Keratinocyte (primary cell): Measurements from ENCODE around the gene MEGF8.

Source experiments
- EZH2 ChIP-seq: IDR thresholded peaks from one replicate; pipeline ENCODE4 v1.6.1; 2012; ENCODE audit warnings: inconsistent platforms, mild to moderate bottlenecking, low read length, moderate library complexity
- TF ChIP-seq, protein P1 (sequence below), 3 experiments: IDR thresholded peaks in 1 of 3; conservative IDR thresholded peaks in 1 of 3; optimal IDR thresholded peaks in 1 of 3; 2 replicates in 2 of 3; 3 replicates in 1 of 3; pipeline versions ENCODE3 to v1.5.1; 2011; ENCODE audit warnings: low read length in 3 of 3, mild to moderate bottlenecking in 3 of 3, moderate library complexity in 2 of 3, control low read depth in 1 of 3, inconsistent platforms in 1 of 3; ENCODE audit not compliant: insufficient read depth in 2 of 3; ENCODE audit errors: extremely low read depth in 1 of 3

DNA sequence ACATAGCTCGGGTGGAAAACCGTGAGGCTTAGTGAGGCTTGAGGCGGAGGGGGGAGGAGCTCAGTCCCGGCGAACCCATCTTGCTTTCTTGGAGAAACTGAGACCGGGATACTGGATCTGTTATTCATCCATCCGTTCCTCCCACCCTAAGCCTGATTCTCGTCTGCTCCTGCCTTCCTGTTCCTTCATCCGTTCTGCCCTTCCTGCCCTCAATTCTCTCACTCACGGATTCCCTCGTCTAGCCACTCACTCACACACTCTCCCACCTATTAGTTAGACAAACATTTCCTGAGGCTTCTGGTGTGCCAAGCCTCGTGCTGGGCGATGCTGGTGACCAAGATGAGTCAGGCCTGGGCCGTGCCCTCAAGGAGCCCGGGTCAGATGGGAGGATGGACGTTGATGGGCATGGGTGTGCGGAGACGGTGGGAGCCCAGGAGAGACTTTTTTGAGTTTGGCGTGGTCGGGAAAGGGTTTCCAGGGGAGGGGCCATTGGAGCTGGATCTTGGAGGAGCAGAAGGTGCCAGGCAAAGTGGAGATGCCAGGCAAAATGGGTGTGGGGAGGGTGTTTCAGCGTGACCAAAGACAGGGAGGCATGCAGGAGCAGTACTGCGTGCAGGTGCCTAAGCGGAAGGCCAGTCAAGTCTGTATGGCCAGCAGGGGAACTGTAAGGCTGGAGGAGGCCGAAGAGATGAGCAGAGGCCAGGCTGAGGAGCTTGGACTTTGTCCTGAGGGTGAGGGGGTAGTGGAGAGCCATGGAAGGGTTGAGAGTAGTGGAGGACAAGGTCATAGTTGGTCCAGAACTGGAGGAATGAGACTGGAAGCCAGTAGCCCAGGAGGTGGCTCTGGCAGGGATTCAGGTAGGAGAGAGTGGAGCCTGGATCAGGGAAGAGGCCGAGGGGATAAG is 72.1 kb downstream of the MEGF8 start:
- TF ChIP-seq, protein P1, sequence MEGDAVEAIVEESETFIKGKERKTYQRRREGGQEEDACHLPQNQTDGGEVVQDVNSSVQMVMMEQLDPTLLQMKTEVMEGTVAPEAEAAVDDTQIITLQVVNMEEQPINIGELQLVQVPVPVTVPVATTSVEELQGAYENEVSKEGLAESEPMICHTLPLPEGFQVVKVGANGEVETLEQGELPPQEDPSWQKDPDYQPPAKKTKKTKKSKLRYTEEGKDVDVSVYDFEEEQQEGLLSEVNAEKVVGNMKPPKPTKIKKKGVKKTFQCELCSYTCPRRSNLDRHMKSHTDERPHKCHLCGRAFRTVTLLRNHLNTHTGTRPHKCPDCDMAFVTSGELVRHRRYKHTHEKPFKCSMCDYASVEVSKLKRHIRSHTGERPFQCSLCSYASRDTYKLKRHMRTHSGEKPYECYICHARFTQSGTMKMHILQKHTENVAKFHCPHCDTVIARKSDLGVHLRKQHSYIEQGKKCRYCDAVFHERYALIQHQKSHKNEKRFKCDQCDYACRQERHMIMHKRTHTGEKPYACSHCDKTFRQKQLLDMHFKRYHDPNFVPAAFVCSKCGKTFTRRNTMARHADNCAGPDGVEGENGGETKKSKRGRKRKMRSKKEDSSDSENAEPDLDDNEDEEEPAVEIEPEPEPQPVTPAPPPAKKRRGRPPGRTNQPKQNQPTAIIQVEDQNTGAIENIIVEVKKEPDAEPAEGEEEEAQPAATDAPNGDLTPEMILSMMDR (optimal IDR thresholded peaks at IDR 0.05 in 1 of 3, IDR thresholded peaks at IDR 0.05 in 1 of 3, conservative IDR thresholded peaks at IDR 0.05 in 1 of 3; ENCODE audit: extremely low read depth in 1 of 3, insufficient read depth in 2 of 3, low read length in 3 of 3), result no peak
- no peak for TF ChIP-seq EZH2
